Adrenal gland (tissue), 5 donors: Measurements from ENCODE around the gene RBMX.

Source experiments
- CTCF ChIP-seq, 6 experiments: fragments of 450-650 bp in 4 of 6; fragments of 200-600 bp in 2 of 6; sonication (generic) in 1 of 6; IDR thresholded peaks; 1 replicate in 5 of 6; 2 replicates in 1 of 6; pipeline versions ENCODE4 v1.5.1 to v1.8.0; 2016 to 2021; ENCODE audit warnings: antibody characterized with exemption in 6 of 6, mild to moderate bottlenecking in 2 of 6, moderate library complexity in 1 of 6
- POLR2A ChIP-seq, 2 donors: fragments of 450-650 bp; IDR thresholded peaks; one replicate each; pipeline ENCODE4 v1.6.1; 2017; ENCODE audit warnings: antibody characterized with exemption in 2 of 2, mild to moderate bottlenecking in 2 of 2, moderate library complexity in 1 of 2
- donor health status: DM: no; HTN: no; CAD: no.

- TF ChIP-seq POLR2A (IDR thresholded peaks at IDR 0.05) (no peak), CTCF (IDR thresholded peaks at IDR 0.05) (no peak)
Observed at GRCh38 chrX:136851526-136851925, 29.0 kb downstream of the RBMX start.
